Measurements from ENCODE around the gene DNALI1. TPM values are rescaled to one million over a fixed set of nuclear protein-coding genes. Genes with fewer than 3 reads are reported as not detected.

DNALI1 gene
- total and polyA plus RNA-seq, 2 of the 8 experiments (the other 6 are each of a cell fraction or from before 2014, with no cell fraction given): 8.9 to 11.3 TPM

- 0 out of 2 replicates have a peak, but pooled peaks have one; percentile 35 for TF ChIP-seq ATF2 (IDR thresholded peaks at IDR 0.05; ENCODE audit: low read length)
- peak in 1 of 2 experiments; percentile 47; a peak in 1 of 4 replicates for TF ChIP-seq HDAC2 (IDR thresholded peaks at IDR 0.05; ENCODE audit: borderline replicate concordance in 1 of 2, low read depth in 2 of 2, low read length in 2 of 2)
- no peak for TF ChIP-seq HDAC6 (IDR thresholded peaks at IDR 0.05; ENCODE audit: low read depth, low read length)
- TF ChIP-seq NANOG (IDR thresholded peaks at IDR 0.05; ENCODE audit: insufficient read depth, low read depth, low read length, poor library complexity, severe bottlenecking): no peak
- TF ChIP-seq RFX5 (IDR thresholded peaks at IDR 0.05; ENCODE audit: borderline replicate concordance, low read depth, low read length): no peak
- TF ChIP-seq POLR2AphosphoS5 (IDR thresholded peaks at IDR 0.05; ENCODE audit: low read depth, low read length): peak; percentile 70
- peak in 1 of 2 experiments; percentile 32; a peak in 1 of 3 replicates for TF ChIP-seq EP300 (IDR thresholded peaks at IDR 0.05; ENCODE audit: borderline replicate concordance in 1 of 2, low read depth in 2 of 2, low read length in 2 of 2)
- TF ChIP-seq SIX5 (IDR thresholded peaks at IDR 0.05; ENCODE audit: low read depth, low read length): no peak
- peak; percentile 83; the same call in 1 of the 2 replicates for TF ChIP-seq RBBP5 (IDR thresholded peaks at IDR 0.05; ENCODE audit: borderline replicate concordance, low read depth, low read length)
- TF ChIP-seq JUN (IDR thresholded peaks at IDR 0.05; ENCODE audit: low read depth, low read length): no peak
- TF ChIP-seq POU5F1 (IDR thresholded peaks at IDR 0.05; ENCODE audit: low read depth, low read length): no peak
- no peak for TF ChIP-seq RXRA (IDR thresholded peaks at IDR 0.05; ENCODE audit: insufficient read depth, low read depth, low read length)
- no peak for TF ChIP-seq TCF12 (IDR thresholded peaks at IDR 0.05; ENCODE audit: low read depth, low read length)
- TF ChIP-seq KDM1A (IDR thresholded peaks at IDR 0.05; ENCODE audit: borderline replicate concordance, low read length): no peak
- TF ChIP-seq SP2 (IDR thresholded peaks at IDR 0.05; ENCODE audit: low read length): no peak
- TF ChIP-seq, protein P1, sequence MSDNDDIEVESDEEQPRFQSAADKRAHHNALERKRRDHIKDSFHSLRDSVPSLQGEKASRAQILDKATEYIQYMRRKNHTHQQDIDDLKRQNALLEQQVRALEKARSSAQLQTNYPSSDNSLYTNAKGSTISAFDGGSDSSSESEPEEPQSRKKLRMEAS (IDR thresholded peaks at IDR 0.05): peak; percentile 83
- no peak for TF ChIP-seq CHD2 (IDR thresholded peaks at IDR 0.05; ENCODE audit: low read length)
- no peak for TF ChIP-seq CHD1 (IDR thresholded peaks at IDR 0.05; ENCODE audit: low read depth, low read length)
- TF ChIP-seq CREB1 (IDR thresholded peaks at IDR 0.05): no peak; the same call in 1 of the 2 replicates
- no peak for TF ChIP-seq TAF7 (optimal IDR thresholded peaks at IDR 0.05; ENCODE audit: borderline replicate concordance, low read depth, low read length)
- no peak for TF ChIP-seq CBX5 (IDR thresholded peaks at IDR 0.05; ENCODE audit: low read depth, low read length)
- peak; percentile 95 for TF ChIP-seq KDM4A (IDR thresholded peaks at IDR 0.05; ENCODE audit: low read depth, low read length, severe bottlenecking)
Observed at GRCh38 chr1:37514350-37515184, 42.2 kb upstream of the DNALI1 start, which contains the start of gene MEAF6 (continued).
